Glutamatergic neuron (in vitro differentiated cells): ENCODE data around the gene SLC29A4. TPM values are rescaled to one million over a fixed set of nuclear protein-coding genes. Genes with fewer than 3 reads are reported as not detected.
"Not testable (repeated sequence)": the region's sequence is repeated elsewhere in the genome, so short reads cannot be mapped to it uniquely, and the experiment has no call there.

Experiments used
- DNase-seq: peaks from one replicate; pipeline ENCODE4 v3.0.0; 2022
- H3K27ac Mint-ChIP-seq: one replicate; pipeline ENCODE4 v1.8.0; 2020; ENCODE audit warnings: mild to moderate bottlenecking, mixed read lengths, inconsistent platforms; ENCODE audit not compliant: unreplicated experiment
- H3K27me3 Mint-ChIP-seq: one replicate; pipeline ENCODE4 v1.8.0; 2020; ENCODE audit warnings: mild to moderate bottlenecking, moderate library complexity, mixed read lengths, inconsistent platforms; ENCODE audit not compliant: unreplicated experiment
- H3K36me3 Mint-ChIP-seq: one replicate; pipeline ENCODE4 v1.8.0; 2020; ENCODE audit warnings: mild to moderate bottlenecking, mixed read lengths, inconsistent platforms; ENCODE audit not compliant: unreplicated experiment
- H3K4me1 Mint-ChIP-seq: one replicate; pipeline ENCODE4 v1.8.0; 2020; ENCODE audit warnings: mild to moderate bottlenecking, low read depth, mixed read lengths, inconsistent platforms; ENCODE audit not compliant: unreplicated experiment
- H3K4me3 Mint-ChIP-seq: one replicate; pipeline ENCODE4 v1.8.0; 2020; ENCODE audit warnings: mild to moderate bottlenecking, mixed read lengths, inconsistent platforms; ENCODE audit not compliant: unreplicated experiment
- H3K9me3 Mint-ChIP-seq: one replicate; pipeline ENCODE4 v1.8.0; 2020; ENCODE audit warnings: mild to moderate bottlenecking, moderate library complexity, mixed read lengths, inconsistent platforms; ENCODE audit not compliant: unreplicated experiment
- CTCF ChIP-seq: fragments of 200-600 bp; sonication (generic); IDR thresholded peaks from one replicate; pipeline ENCODE4 v1.5.0; 2021; ENCODE audit not compliant: partially characterized antibody, unreplicated experiment
- total RNA-seq: library from RNA; stranded (reverse); fragmentation: NEBNext Ultra II Directional; extraction: Animal tissue kit (Norgen Biotek cat#: 25700); gene quantifications from one replicate; pipeline ENCODE4 v1.2.1, GENCODE V29; 2021; ENCODE audit not compliant: unreplicated experiment

SLC29A4 gene
- total RNA-seq, 1 donor from 2014 or later: 30.5 TPM

- Mint-ChIP-seq H3K36me3 (peaks cover 5% of the 10 kb centered on the region), H3K9me3 (peaks cover 3% of the 10 kb centered on the region), H3K4me3 (no peak overlapping the region), H3K27ac (no peak overlapping the region), H3K4me1 (no peaks in the 10 kb centered on the region), H3K27me3 (no peaks in the 10 kb centered on the region)
- no peak for TF ChIP-seq CTCF
- DNase-seq: no peak
Observed at GRCh38 chr7:5303591-5304505, 21.1 kb downstream of the SLC29A4 start.

GRCh38 chr7:5305050-5305449 lies 22.3 kb downstream of the SLC29A4 start:
- H3K4me3 Mint-ChIP-seq, H3K27me3 Mint-ChIP-seq, H3K27ac Mint-ChIP-seq, H3K4me1 Mint-ChIP-seq, DNase-seq, H3K9me3 Mint-ChIP-seq, H3K36me3 Mint-ChIP-seq: not testable (repeated sequence)

GRCh38 chr7:5307221-5308142 lies 24.7 kb downstream of the SLC29A4 start:
- not testable (repeated sequence) for H3K27ac Mint-ChIP-seq, H3K4me3 Mint-ChIP-seq, H3K27me3 Mint-ChIP-seq, H3K9me3 Mint-ChIP-seq, H3K36me3 Mint-ChIP-seq, DNase-seq, H3K4me1 Mint-ChIP-seq

GRCh38 chr7:5309146-5309545 lies 26.4 kb downstream of the SLC29A4 start:
- H3K36me3 Mint-ChIP-seq: peaks cover 9% of the 10 kb centered on the region
- no peak for TF ChIP-seq CTCF

GRCh38 chr7:5310822-5311405 lies 28.2 kb downstream of the SLC29A4 start:
- H3K4me3 Mint-ChIP-seq: no peak overlapping the region
- peaks cover 4% of the 10 kb centered on the region for H3K9me3 Mint-ChIP-seq
- DNase-seq: no peak
- H3K4me1 Mint-ChIP-seq: no peaks in the 10 kb centered on the region
- no peak overlapping the region for H3K27ac Mint-ChIP-seq
- H3K27me3 Mint-ChIP-seq: no peaks in the 10 kb centered on the region
- H3K36me3 Mint-ChIP-seq: peaks cover 9% of the 10 kb centered on the region
- no peak for TF ChIP-seq CTCF

More at GRCh38 chr7:5309146-5309545, 26.4 kb downstream of the SLC29A4 start:
- H3K9me3 Mint-ChIP-seq: peaks cover 4% of the 10 kb centered on the region
- no peak overlapping the region for H3K4me3 Mint-ChIP-seq
- no peak for DNase-seq
- no peaks in the 10 kb centered on the region for H3K4me1 Mint-ChIP-seq
- H3K27me3 Mint-ChIP-seq: no peaks in the 10 kb centered on the region
- H3K27ac Mint-ChIP-seq: no peak overlapping the region

GRCh38 chr7:5312276-5313070 lies 29.7 kb downstream of the SLC29A4 start:
- H3K36me3 Mint-ChIP-seq, H3K4me3 Mint-ChIP-seq, H3K27me3 Mint-ChIP-seq, H3K27ac Mint-ChIP-seq, H3K4me1 Mint-ChIP-seq, DNase-seq, H3K9me3 Mint-ChIP-seq: not testable (repeated sequence)

- not testable (repeated sequence) for H3K4me3 Mint-ChIP-seq, H3K9me3 Mint-ChIP-seq, H3K27me3 Mint-ChIP-seq, H3K27ac Mint-ChIP-seq, H3K4me1 Mint-ChIP-seq, DNase-seq
- peaks cover 10% of the 10 kb centered on the region for H3K36me3 Mint-ChIP-seq
Observed at GRCh38 chr7:5313076-5313885, 30.5 kb downstream of the SLC29A4 start.
